Erythroblast (primary cell): ENCODE measurements around the gene DRC1.

Experiments
- GATA1 ChIP-seq: IDR thresholded peaks from 2 replicates; pipeline ENCODE4 v1.6.1; 2011; ENCODE audit warnings: low read depth, mild to moderate bottlenecking, control low read depth, low read length, moderate library complexity
- POLR2A ChIP-seq: IDR thresholded peaks from 2 replicates; pipeline ENCODE4 v1.6.1; 2011; ENCODE audit warnings: mild to moderate bottlenecking, low read length

GRCh38 chr2:26422947-26423629 lies 21.4 kb downstream of the DRC1 start:
- TF ChIP-seq POLR2A (no peak), GATA1 (no peak)
